GM23338 (cell line): ENCODE data around the gene LIN7C.
"Not testable (repeated sequence)": the region's sequence is repeated elsewhere in the genome, so short reads cannot be mapped to it uniquely, and the experiment has no call there.

Source experiments
- CREB1 ChIP-seq: fragments of 250-450 bp; sonication (Bioruptor Pico); IDR thresholded peaks from 2 replicates; pipeline ENCODE4 v1.5.0; 2020; ENCODE audit warnings: low read depth, mild to moderate bottlenecking, moderate library complexity
- CTCF ChIP-seq, 2 experiments: fragments of 200-600 bp in 1 of 2; sonication (generic) in 1 of 2; conservative IDR thresholded peaks; 2 replicates each; pipeline versions ENCODE4 v1.5.1 to v1.6.1; 2016 to 2017; ENCODE audit warnings: antibody characterized with exemption in 2 of 2, low read depth in 2 of 2, mild to moderate bottlenecking in 2 of 2, moderate library complexity in 1 of 2
- ETS1 ChIP-seq: IDR thresholded peaks from 2 replicates; pipeline ENCODE4 v1.6.1; 2016; ENCODE audit warnings: antibody characterized with exemption
- EZH2 ChIP-seq: fragments of 200-600 bp; sonication (generic); IDR thresholded peaks from one replicate; pipeline ENCODE4 v1.8.0; 2017; ENCODE audit warnings: antibody characterized with exemption, mild to moderate bottlenecking, low read depth; ENCODE audit not compliant: unreplicated experiment
- POLR2AphosphoS5 ChIP-seq: IDR thresholded peaks from 2 replicates; pipeline ENCODE4 v1.6.1; 2016; ENCODE audit warnings: antibody characterized with exemption, low read depth
- REST ChIP-seq: IDR thresholded peaks from one replicate; pipeline ENCODE4 v1.6.1; 2018; ENCODE audit warnings: antibody characterized with exemption; ENCODE audit not compliant: unreplicated experiment
- STAT1 ChIP-seq: IDR thresholded peaks from one replicate; pipeline ENCODE4 v1.6.1; 2016; ENCODE audit warnings: antibody characterized with exemption; ENCODE audit not compliant: unreplicated experiment

- not testable (repeated sequence) for TF ChIP-seq EZH2; CTCF (conservative IDR thresholded peaks at IDR 0.05; ENCODE audit: low read depth in 2 of 2); POLR2AphosphoS5; ETS1; STAT1; REST; CREB1 (CRISPR knock-in tag)
Measured at GRCh38 chr11:27448184-27448540, 58.4 kb downstream of the LIN7C start.
